Measurements from ENCODE around the gene IFT122.

The IFT122 gene

DNA sequence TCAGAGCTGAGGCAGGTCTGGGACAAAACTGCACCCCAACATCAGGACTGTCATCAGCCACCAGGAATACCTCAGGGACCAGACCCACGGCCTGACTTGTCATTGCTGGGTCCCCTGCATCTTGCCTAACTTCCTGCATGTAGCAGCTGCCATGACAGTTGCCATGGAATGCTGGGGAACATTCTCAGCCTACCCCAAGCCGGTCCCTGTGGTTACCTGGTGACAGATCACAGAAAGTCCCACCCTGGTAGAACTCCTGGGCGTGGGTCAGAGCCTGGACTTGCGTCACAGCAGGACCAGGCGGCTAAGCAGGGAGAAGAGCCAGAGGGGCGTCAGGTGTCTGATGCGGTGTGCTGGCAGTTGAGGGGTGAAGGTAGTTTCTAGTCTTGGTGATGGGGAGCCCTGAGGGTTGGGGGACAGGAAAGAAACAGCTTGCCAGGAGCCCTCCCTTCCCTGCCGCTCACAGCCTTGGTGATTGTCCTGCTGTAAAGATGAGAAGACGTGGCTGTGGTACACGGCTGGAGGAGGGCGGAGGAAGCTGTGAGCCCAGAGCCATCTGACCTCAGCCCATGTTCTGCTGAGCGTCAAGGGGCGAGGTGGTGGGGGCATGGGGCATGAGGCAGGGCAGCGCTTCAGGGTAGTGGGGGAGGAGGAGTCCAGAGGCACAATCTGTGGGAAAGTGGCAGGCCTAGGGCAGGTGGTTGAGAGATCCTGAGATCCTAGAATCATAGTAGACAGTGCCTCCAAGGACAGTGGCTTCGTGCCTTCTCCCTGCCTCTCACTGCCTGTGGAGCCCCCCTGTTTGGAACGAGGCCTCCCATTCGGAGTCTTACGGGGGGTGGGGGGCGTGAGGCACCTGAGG, 108.3 kb downstream of the IFT122 start:
- DNase-seq = no peak

DNA sequence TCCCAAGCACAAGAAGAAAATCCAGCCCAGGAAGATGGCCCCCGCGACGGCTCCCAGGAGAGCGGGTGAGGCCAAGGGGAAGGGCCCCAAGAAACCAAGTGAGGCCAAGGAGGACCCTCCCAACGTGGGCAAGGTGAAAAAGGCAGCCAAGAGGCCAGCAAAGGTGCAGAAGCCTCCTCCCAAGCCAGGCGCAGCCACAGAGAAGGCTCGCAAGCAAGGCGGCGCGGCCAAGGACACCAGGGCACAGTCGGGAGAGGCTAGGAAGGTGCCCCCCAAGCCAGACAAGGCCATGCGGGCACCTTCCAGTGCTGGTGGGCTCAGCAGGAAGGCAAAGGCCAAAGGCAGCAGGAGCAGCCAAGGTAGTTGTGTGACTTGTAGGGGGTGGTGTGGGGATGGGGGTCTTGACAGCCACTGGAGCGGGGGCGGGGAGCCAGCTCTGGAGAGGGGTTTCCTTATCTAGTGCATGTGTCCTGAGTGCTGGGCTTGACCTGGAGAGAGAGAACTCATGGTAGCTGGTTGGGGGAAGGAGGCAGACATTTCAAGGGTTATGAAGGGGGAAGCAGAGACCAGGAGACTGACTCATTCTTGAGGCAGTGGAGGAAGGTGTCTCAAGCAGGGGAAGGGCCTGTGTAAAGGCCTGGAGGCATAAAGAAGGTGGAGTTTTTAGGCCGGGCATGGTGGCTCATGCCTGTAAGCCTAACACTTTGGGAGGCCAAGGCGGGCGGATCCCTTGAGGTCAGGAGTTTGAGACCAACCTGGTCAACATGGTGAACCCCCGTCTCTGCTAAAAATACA, 109.2 kb downstream of the IFT122 start:
- no peak for DNase-seq

DNA sequence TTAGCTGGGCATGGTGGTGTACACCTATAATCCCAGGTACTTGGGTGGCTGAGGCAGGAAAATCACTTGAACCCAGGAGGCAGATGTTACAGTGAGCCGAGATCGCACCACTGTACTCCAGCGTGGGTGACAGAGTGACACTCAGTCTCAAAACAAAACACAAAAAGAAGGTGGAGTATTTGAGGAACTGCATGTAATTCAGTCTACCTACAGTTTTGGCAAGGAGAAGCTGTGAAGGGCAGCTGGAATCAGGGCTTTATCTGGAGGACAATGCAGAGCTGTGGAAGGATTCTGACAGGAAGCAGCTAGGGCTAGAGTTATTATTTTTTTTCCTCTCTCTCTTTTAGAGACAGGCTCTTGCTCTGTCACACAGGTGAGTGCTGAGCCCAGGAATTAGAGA, 109.8 kb downstream of the IFT122 start:
- no peak for DNase-seq

DNA sequence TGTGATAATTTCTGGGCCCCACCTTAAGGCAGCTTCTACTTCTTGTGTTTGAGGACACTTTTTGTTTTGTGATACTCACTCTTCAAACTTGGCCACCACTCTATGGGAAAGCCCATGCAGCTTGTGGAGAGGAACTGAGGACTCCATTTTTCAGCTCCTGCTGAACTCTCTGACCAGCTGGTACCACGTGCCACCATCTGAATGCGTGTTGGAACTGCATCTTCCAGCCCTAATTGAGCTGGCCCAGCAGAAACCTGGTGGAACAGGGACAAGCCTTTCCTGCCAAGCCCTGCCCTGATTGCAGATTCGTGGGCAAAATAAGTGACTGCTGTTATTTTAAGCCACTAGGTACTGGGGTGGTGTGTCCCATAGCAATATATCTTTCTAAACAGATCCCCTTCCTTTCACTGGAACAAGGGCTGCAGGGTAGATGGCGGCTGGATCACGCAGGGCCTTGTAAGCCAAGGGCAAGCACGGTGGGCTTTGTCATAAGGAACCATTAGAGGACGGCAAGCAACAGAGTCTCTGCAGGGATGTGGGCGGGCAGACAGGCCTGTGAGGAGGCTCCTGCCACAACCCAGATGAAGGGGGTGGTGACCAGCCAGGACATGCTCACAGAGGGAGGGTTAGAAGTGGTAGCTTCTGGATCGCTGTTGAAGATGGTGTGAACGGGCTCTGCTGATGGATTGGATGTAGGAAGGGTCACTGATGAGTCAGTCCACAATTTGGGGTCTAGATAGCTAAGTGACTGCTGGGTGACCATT, 112.4 kb downstream of the IFT122 start:
- no peak for DNase-seq

DNA sequence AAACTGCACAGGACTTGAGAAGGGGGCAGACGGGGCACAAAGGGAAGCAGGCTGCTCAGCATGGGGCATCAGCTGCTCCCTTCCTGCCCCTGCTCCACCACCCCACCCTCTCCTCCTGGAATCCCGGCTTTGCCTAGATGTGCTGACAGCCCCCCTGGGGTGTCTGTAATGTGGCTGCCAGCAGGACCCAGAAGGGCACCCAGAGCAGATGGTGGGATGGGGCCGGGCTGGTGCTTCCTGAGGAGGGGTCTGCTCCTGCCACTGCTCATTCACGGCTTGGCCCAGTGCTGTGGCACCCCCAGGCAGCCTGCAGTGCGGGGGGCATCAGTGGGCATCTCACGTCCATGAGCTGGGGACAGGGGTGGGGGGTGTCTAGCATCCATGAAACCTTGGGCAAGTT, 113.1 kb downstream of the IFT122 start:
- no peak for DNase-seq

DNA sequence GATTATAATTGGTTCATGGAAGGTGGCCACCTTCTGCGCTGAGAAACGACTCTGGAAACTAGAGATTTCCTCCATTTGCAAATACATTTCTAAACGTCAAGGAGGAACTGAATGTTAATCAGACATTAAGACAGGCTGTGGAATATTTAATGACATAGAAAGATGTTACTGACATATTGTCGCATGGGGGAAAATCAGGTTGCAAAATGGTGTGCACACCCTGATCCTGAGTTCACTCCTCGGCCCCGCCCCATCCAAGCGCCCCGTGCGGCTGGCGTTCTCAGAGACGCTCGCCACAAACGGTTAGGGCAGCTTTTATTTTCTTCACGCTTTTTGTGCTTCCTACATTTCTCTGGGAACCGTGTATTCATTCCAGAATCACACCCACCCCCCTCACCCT, 113.7 kb downstream of the IFT122 start:
- DNase-seq = no peak

DNA sequence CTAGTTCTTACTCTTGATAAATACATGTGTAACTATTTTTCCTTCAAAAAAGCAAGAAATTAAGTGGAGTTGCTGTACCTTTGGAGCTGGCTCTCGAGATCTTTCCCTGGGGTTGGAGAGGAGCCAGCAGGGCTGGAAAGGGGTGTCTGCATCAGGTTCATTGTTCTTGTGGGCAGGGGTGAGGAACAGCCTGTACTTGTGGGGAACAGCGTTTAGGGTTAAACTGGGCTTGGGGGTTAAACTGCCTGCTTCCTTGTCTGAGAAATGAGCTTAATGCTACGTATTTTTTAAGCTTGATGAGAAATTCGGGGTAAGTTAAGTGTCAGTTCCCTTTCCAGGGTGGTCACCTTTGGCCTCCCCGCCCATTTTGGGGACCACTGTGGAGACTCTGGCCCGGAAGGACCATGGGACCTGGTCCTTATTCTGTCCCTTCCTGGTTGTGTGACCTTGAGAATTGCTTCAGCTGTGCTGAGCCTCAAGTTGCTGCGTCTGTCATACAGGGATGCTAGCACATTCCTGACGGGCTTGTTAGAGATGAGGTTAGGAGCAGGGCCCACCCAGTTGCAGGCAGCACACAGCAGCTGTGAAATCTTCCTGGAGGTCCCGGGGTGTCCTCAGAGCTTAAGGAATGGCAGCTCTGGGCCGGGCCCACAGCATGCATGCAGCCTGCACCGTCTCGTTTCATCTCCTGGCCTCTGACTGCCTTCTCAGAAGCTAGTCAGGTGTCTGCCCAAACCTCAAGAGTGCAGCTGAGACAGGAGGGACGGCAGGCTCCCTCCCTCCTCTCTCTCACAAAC, 114.5 kb downstream of the IFT122 start:
- no peak for DNase-seq

DNA sequence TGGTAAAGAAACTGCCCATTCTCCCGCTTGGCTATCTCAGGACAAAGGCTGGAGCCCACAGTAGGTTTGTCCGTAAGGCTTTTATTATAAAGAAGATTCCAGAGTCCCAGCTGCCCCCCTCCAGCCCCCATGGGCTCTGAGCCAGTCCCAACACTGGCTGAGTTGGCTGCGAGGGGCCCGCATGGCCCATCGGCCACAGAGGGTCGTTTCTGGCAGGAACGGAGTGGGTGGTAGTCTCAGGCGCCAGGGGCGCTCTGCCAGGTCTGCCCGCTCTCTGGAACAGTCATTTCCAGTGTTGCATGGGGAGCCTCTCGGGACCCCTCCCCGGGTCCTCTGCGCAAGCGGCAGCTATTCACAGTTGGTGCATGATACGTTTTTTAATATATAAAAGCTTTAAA, 115.1 kb downstream of the IFT122 start:
- no peak for DNase-seq

DNA sequence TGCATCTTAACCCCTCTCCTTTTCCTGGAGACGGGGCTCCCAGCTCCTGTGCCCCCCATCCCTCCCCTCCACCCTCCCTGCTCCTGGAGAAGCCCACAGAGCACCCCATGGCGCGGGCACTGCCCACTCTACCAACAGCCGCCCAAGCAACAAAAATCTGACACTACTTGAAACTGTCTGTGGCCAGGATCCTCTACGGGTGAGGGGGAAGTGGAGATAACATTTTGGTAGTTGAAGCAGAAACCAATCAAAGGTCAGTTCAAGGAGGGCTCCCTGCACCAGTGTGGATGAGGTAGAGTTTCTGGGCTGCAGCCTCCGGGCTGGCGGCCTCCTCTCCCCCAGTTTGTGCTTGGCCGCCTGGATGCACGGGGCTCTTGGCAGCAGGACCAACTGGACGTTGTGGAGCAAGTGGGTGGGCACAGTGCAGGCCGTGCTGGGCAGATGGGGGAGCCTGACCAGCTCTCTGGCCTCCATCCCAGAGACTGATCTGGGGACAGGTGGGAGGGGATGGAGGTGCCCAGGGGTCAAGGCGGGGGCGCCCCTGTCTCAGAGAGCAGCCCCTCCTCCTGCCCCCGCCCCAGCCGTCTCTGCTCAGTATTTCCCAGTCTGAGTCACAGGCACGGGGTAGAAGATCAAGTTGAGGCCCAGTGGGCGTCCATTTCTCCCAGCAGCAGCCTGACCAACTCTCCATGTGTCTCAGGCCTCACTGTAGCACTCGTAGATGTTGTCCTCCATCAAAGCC, 115.8 kb downstream of the IFT122 start:
- DNase-seq = no peak

DNA sequence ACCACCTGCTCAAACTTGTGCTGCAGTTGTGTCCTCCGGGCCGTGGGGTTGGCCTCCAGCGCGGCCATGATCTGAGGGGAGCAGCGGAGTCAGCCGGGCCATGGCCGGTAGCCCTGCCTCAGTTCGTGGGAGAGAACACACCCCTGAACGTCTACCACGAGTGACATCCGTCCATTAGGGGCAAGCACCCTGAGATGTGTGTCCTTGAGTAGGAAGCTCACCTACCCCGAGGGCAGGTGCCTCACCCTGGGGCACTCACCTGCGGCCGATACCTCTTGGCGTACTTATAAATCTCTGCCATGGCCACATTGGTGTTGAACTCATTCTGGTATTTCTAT, 116.3 kb downstream of the IFT122 start:
- no peak for DNase-seq

DNA sequence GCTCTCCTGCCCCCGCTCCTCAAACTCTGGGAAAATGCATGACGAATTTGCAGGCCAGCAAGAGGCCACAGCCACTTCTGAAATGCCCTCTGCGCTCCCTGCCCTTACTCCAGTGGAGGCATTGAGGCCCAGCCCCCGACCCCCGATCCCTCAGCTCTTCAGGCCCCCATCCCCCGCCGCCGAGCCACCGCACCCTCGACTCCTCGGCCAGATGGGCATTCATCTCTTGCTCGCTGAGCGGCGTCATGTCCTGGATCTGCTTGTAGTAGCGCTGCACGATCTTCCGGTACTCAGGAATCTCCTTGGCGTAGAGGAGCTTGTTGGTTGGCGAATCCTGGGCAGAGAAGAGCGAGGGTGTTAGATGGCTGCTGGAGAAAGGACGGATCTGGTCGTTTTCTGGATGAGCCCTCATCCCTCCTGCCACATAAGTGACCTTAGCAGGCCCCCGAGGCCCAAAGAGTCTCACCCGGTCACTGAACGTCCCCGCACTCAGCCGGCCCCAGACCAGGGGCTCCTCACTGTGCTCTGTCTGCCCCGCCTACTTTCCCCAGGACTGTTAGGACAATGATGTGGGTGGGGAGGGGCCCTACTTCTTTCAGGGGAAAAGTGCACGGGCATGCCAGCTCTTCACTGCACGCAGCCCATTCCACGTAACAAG, 117.0 kb downstream of the IFT122 start:
- no peak for DNase-seq

DNA sequence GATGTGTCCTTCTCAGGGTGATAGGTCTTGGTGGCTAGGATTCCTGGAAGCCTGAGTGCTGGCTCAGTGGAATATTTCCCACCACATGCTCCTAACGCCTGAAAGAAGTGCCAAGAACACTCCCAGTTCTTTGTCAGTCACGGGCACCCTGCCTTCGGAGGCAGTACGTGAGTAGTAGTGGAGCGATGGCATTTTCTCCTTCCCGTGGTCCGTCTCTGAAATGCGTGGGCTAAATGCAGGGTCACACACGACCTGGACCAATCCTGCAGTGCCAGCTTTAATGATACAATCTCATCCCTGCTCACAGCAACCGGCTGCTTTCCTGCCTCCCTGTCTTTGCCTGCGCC, 117.5 kb downstream of the IFT122 start:
- DNase-seq = no peak

DNA sequence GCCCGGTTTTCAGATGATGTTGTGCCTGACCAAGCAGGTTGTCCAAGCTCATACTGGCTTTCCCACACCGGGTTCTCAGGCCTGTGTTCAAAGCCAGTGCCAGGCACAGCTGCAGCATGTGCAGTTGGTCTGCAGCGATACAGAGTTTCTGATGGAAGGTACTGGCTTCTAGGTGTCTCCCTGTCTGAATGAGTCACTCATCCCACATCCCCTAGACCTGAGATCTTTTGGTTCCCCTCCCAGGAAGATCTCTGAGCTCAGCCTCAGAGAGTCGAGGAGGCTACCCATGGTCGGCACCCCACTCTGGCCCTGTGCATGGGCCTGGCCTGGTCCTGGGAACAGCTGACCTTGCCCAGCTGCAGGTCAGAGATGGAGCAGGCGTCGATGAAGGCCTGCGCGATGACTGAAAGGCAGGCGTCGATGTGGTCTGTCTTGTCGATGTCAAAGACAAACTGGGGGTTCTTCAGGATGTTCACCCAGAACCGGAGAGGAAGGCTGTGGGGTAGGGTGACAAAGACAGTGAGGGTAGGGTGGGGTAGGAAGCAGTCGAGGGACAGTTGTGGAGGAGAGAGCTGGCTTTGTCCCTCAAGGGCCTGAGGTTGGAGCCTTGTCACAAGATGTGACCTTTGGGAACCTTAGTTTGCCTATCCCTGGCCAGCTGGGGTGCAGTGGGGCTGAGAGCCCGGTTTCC, 118.2 kb downstream of the IFT122 start:
- DNase-seq = no peak

DNA sequence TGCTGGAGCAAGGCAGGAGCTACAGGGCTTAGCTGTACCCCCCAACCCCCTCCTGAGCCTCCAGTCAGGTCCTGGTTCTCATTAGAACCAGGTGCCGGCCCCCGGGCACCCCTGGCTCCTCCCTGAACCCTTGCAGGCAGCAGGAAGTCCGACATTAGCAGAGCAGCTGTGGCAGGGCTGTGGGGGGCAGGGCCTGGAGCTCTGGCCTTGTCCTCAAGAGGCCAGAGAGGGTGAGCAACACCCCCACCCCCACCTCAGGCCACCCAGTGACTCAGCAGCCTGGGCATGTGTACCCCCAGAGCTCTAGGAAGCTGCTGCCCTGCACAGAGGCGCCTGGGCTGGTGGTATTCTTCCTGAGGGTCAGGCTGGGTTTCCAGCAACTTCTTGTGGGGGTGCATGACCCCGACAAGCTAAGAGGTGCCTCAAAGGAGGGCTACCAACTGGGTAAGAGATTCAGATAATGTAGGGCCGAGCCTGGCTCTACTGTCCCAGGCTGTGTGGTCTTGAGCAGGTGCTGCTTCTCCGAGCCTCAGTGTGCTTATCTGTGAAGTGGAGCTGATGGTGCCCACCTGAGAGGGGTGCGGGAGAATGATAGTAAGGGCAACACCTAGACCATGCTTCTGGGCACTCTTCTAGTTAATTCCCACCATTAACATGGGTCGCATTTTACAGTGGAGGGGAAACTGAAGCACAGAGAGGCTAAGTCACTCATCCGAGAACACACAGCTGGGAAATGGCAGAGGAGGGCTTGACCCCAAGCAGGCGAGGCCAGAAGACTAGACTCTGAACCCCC, 118.9 kb downstream of the IFT122 start:
- DNase-seq = no peak

DNA sequence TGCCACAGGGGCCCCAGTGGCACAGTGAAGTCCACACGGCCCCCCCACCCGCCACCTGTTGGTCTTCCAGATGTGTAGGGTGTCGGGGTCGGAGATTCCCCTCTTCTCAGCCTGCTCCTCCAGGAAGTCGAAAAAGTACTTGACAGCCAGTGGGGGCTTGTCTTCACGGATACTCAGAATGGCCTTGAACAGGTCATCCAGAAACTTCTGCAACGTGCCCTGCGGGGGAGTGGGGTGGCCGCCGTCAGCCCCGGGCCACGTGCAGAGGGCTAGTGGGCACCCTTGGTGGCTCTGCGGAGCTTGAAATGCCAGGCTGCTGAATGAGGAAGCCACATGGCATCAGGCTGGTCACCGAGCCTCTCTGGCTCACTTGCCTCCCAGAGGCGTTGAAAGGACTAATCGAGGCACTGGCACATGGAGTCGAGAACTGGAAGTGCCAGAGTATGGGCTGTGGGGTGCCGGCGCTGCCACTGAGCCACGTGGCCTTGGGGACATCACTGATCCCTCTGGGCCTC, 119.6 kb downstream of the IFT122 start:
- DNase-seq = no peak

DNA sequence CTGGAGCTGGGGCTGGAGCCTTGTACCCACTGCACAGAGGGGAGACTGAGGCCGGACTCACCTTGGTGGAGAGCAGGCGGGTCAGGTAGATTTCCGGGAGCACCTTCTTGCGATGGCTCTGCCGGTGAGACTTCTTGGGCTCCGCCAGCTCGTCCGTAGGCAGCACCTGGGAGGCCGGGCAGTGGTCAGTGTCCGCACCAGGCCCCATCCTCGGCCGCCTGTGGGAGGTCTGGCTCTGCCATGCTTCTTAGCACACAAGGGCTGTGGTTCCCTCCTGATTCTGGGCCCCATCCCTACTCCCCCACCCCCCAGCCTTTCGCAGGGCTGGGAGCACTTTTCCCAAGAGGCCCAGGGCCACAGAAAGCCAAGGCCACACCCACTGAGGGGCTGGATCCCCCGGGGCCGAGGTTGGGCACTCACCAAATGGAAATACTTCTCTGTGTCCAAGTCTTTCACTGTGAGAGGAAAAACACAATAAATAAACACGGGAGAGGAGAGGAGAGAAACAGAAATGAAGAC, 120.3 kb downstream of the IFT122 start:
- DNase-seq = no peak

DNA sequence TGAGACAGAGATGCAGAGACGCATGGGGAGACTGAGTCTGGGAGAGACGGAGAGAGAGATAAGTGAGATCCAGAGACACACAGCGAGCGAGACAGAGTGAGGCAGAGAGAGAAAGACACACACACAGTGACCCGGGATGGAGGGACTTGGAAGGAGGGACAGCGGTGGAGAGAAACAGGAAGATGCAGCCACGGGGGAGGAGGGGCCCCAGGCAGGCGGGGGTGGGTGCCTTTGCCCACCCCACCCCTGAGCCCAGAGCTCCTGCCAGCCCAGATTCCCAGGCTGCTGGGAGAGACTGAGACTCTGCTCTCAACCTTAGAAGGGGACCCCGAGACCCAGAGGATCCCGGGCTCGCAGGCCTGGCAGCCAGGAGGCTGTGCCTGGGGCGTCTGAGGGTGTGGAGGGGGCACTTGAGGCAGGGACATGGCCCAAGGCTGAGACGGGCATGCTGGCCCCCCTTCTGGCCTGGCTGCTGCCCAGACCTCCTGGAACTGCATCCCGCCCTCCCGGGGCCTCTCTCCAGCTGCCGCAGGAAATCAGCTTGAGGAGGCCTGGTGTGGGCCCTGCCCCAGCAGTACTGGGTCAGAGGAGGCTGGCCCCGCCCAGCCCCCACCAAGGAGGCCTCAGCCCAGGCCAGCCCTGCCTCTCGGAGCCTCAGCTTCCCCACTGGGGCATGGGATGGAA, 121.0 kb downstream of the IFT122 start:
- no peak for DNase-seq

DNA sequence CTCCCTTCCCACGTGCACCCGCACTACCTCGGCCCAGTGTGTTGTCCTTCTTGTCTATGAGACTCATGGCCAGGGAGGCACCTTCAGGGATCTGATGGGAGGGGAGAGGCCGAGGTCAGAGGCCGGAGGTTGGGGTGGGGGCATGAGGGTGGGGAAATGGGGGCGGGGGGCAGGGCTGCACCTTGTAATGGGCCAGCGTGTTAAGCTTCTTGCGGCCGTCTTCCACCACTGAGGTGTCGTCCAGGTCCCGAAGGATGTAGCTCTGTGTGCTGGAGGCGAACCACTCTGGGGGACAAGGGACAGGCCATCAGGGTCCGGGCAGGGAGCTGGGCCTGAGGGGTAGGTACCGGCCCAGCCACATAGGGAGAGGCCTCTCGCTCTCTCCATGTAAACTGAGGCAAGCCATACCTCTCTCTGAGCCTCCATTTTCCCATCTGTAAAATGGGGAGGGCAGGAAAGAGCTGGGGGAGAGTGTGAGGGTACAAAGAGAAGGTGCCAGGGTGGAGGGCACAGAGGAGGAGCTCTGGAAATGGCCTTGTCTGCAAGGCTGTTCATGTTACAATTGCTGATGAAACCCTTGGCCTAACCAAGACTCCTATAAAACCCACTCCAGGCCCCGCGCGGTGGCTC, 121.7 kb downstream of the IFT122 start:
- DNase-seq = no peak

DNA sequence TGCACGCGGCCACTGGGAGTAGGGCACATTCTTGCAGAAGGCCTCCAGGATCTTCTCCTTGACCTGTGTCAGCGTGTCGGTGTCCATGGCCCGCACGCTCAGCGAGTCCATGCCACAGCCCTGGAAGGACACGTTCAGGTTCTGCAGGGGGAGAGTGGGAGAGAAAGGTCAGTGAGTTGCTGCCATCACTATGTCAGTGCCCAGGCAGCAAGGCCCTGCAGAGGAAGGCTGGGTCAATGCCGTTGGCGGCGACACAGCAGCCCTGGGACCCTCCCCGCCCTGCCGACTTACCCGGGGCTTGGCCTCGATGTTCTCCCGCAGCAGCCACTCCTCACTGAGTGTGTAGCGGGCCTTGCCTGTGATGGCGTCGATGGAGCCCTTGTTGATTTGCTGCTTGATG, 122.8 kb downstream of the IFT122 start:
- no peak for DNase-seq

All from NCI-H446 treated with DMSO at 0.1 percent for 48 hours (cell line).